GM21576 (cell line): ENCODE measurements around the gene CST5.
"Not testable (repeated sequence)": the region's sequence is repeated elsewhere in the genome, so short reads cannot be mapped to it uniquely, and the experiment has no call there.

ENCODE experiments used
- ATAC-seq: cut with Tn5 transposase; IDR thresholded peaks from one replicate; pipeline ENCODE4 v1.9.1; 2021; ENCODE audit warnings: mild to moderate bottlenecking, moderate library complexity; ENCODE audit not compliant: unreplicated experiment

Gene CST5, protein sequence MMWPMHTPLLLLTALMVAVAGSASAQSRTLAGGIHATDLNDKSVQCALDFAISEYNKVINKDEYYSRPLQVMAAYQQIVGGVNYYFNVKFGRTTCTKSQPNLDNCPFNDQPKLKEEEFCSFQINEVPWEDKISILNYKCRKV

DNA sequence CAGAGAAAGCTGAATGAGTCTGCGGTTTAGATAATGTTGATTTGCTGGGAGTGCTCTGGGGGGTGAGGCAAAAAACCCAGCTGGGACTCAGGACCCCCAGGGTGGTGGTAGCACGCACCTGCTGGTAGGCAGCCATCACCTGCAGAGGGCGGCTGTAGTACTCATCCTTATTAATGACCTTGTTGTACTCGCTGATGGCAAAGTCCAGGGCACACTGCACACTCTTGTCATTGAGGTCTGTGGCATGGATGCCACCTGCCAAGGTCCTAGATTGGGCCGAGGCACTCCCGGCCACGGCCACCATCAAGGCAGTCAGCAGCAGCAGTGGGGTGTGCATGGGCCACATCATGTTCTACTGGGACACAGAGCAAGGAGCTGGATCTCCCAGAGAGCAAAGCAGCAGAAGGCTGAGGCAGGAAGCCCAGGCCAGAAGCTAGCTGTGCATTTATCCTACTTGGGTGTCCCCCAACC, at the start of gene CST5:
Gene CST5 (minus strand): TSS at position 421 of the 471 bp plus-strand sequence. CDS start 72 bp downstream, at position 349.
- ATAC-seq: no peak

DNA sequence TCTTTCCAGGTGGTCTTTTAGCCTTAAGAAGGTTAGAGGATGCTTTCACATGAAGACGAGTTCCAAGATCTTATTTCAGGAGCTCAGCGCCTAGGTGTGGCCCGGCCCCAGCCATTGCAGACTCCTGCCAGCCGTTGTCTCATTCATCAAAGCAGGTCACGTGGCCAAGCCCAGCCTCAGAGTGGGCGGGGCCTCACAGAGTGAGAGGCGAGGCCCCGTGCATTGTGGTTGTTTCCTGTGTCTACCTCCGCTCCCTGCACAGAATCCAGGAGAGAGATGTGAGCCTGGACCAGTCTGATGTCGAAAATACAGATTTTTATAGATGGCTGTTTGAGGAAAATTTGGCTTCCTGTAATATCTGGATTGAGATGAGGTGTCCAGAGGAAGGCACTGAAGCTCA, 49.2 kb upstream of the CST5 start:
- no peak for ATAC-seq

DNA sequence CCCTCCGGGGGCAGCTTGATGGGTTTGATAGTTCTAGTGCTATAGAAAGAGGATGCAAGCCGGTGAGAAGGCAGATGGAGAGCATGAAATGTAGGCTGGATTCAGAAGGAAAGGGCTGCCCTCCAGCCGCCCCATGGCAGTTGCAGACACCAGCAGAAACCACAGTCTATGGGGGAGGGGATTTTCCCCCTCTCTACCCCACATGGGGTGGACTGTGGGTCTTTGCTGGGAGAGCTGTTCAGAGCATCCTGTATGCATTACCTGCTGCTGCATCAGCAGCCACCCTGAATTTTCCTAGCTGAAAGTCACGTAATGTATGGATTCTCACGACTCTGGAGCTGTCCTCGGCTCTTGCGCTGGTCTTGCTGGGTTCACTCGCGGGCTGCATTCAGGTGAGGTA, 48.8 kb upstream of the CST5 start:
- ATAC-seq: no peak

DNA sequence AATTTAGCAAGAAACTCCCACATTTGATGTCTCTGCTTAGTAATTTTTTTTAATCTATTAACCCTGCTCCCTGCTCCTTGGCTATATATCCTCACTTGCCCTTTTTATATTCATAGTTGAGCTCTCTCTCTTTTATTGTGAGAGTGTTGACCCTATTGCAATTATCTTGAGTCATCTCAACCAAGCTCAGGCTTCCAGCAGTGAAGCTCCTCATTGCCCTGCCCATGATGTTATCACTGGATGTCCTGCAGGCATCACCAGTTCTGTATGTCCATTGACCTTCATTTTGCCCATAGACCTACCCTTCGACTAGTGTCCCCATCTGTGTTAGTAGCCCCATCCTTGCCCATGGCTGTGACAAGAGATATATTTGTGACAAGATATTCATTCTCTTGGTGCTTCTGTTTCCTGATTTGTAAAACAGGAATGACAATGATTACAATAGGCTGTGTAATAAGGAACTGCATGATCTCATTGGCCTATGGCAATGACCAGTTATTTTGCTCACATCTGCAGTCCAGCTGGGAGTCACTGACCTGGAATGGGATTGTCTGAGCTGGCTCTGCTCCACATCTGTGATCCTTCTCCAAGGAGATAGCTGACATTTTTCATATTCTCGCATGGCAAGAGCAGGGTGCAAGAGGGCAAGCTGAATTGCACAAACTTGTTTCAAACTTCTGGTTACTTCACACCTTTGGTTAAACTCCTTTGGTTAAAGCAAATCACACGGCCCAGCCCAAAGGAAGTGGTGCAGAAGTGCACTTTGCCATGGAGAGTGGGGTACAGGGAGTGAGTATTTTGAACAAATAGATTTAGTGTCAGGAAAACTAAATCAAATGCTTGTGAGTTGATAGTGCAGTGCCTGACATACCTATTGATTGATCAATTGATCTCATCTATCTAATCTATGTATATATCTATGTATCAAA, 47.7 kb upstream of the CST5 start:
- no peak for ATAC-seq

DNA sequence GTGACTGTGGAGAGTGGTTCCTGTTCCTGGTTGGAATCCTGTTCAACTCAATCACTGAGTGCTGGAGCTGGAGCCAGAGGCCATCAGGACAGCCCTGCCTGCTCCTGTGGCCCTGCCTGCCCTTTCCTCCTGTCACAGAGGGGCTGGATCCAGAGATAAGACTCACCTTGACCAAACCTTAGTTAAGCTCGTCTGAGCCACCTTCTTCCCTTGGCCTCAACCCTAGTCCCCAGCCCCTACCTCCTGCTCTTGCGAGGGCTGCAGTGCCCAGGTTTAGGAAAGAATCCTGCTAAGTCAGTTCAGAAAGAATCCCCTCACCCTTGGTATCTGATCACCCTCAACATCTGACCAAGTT, 47.0 kb upstream of the CST5 start:
- ATAC-seq: no peak

DNA sequence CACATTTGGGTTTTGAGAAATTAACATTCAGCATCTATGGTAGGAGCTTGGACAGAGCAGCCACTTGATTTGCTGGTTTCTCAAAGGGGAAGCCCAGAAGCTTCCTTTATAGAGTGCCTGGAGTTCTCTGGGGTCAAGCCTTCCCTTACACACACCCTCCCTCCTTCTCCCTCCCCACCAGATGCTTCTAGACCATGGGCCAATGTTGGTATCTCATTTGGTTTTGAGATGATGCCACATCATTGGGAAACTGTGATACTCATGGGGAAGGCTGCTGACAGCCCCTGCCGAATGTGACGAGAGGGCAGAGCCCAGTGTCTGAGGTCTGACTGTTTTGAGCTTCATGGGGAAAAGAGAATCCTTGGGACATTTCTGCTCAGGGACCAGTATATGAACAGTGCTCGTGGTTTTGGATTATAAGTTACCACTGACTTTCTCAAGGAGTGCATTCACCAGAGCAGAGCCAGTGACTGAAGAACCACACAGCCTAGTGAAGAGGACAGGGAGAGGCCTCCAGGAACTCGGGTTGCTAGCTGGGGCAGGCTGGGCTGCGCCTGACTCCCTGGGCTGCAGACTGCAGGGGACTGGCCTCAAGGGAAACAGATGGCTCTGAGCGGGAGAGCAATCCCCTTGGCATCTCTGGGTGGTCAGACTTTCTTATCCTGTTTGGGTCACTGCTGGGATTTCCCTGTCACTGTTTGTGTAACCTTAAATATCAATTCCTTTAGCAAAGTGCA, 46.4 kb upstream of the CST5 start:
- ATAC-seq: no peak

DNA sequence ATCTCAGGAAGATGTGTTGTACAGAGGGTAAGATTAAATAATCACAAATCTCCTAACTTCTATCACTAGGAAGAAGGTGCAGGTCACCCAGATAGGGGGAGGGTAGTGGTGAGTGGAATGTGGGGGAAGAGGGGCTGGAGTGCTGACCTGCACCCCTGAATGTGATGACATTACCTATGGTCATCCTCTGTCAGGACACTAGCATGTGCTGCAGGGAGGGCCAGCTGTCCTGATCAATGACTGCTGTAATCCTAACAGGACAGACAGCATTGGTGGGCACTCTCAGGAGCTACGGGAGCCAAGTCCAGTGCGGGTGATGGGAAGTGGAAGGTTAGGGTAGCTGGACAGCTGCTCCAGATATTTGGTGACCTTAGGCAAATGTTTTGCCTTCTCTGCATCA, 45.2 kb upstream of the CST5 start:
- ATAC-seq: no peak

DNA sequence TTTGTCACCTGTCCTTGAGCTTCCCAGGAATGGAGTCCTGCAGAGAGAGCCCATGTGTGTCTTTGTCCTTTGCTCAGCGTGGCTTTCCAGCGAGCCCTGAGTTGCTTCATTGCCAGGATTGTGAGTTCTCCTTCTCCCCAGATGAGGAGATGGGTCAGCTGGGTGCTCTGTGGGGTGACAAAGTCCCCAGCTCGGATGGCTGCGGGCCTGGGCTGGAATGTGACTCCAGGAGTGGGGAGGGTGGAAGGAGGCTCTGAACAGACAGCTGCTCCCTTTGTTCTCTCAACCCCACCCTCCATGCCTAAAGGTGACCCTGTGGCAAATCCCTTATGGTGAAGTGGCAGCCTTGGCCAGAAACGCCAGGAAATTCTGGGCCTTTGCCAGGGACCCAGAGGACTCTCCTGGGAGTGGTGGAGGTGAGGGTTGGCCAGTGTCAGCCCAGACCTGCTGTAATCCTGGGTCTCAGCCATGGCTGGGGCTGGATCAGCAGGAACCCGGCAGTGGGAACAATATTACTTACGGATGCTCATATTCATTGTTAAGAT, 44.4 kb upstream of the CST5 start:
- ATAC-seq: no peak

DNA sequence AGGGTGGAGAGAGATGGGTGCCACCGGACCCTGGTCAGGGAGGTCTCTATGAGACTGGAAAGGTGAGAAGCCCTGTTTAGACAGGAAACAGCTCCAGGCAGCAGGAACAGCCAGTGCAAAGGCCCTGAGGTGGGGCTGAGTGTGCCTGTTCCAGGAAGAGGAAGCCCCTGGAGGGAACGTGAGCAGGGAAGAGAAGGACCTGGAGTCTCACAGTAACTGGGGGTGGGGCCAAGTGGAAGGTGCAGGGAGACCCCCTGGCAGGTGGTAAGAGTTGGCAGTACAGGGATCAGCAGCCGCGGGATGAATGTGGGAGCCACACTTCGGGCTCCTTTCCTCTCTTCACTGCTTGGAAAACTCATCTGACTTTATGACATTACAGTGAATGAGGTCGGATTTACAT, 43.8 kb upstream of the CST5 start:
- ATAC-seq: no peak

DNA sequence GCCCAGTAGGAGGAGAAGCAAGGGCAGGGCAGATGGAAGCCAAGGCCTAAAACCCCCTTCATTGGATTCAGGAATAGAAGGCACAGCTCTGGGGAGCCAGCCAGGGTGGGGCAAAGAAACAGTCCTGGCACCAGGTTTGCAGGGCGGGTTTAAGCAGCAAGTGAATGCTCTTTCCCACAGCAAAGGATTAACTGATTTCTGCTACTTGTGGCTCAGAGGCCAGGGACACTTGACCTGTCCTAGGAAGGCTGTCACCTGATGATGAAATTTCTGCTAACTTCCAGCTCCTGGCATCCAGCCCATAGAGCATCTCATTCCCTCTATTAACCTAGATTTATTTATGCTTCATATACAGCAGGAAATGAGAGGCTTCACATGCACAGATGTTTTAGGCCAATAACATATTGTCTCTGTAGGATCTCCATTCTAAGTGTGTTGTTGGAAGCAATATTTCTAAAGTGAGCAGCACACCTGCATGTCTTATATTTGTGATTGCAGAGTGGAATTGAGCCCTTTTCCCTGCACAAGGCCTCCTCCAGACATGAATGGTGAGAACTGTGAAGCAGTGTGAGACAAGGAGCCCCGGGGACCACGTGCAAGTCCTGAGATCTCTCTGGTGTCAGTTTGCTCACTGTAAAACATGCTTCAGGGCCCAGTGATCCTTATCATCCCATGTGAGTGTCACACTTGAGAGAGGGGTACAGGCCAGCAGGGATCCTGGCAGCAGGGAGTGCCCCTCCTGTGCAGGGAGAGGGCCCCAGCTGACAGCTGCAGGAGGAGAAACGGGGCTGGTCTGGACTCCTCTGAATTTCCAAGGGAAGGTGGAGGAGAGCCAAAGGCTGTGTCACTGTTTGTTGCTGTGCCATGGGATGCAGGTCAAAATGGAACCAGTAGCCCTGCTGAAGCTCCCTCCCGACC, 41.1 kb upstream of the CST5 start:
- no peak for ATAC-seq

DNA sequence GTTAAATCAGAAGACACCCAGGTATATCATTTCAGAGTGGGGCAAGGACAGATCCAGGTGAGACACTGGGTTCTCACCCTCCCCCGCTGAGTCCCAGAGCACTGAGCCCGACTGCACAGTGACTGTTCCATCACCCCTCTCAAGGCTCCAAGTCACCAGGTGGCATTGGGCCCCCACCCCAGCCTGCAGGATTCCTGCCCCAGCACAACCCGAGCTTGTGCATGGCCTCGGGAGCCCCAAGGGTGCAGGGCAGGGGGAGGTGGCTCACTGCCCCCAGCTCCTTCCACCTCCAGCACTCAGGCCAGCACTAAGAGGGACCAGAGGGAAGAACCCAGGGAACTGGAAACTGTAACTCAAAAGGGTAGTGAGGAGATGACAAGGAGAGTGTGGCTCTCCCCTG, 39.3 kb upstream of the CST5 start:
- no peak for ATAC-seq

DNA sequence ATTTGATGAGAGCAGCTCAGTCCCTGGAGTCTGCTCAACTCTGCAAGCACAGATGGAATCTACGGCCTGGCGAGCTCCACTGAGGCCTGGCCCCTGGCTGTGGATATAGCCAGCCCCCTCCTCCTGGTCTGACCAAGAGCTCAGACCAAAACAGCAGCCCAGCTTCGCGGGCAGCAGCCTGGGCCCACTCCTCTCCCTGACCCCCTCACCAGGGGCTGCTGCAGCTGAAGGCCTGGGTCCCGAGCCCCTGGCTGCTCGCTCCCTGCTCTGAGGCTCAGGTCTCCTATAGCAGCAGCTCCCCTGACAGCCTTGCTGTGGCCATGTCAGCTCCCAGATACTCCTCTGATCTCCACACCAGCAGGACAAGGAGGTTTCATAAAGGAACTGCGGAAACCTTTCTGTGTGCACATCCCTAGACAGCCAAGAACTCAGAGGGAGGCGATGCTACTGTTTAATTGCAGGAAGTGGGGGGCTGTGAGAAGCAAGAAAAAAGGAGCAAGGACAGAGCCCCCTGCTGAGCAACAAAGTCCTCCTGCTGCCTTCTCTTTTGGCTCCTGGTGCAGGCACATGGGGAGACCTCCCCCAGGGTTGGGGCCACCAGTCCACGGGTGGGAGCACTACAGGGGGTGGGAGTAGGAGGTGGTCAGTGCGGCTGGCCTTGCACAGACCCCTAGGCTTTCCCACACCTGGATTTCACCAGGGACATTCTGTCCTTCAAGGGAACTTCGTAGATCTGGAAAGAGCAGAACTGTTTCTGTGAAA, 38.7 kb upstream of the CST5 start:
- no peak for ATAC-seq

DNA sequence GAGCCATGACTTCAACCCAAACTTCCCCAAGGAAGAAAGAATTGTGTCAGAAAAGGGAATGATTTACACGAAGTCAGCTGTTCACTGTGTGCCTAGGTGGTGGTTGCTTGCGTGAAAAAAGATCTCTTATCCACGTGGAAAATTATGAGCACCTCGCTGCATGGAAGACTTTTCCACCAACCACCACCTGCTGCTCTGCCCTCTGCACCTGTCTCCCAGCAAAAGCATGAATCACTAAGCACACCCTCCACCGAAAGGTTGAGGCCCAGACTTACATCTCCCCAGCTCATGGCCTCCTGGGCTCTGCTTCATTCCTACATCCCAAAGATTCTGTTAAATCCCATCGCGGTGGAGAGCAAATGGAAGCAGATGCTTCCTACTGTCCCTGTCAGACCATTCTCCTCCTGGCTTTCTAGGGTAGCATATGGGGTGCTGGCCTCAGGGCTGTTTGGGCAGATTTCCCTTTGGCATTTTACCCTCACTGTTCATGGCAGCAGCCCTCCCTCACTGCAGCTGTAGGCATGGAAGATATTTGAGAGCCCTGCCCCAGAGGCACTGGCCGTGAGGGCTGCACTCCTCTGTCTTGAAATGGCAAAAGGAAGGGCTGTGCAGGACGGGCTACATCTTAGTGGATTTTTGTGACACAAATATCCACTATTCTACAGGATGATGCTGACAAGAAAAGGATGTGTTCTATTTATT, 37.6 kb upstream of the CST5 start:
- no peak for ATAC-seq

DNA sequence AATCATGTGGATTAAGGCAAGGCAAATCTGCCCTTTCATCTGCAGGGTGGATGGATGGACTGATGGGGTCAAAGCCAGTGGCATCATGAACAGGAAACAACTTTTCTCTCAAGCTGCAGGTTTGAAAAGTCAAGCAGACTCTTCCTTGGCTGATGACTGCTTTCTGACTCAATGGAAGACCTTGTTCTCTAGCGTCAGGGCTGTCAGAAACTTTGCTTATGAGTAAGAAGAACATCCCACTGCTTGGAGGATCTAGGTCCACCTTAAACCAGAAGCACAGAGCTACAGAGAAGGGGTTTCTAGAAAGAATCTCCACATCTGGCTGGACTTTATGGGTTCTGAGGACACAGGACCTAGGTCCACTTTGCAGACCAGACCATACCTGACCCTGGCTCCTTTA, 36.3 kb upstream of the CST5 start:
- no peak for ATAC-seq

DNA sequence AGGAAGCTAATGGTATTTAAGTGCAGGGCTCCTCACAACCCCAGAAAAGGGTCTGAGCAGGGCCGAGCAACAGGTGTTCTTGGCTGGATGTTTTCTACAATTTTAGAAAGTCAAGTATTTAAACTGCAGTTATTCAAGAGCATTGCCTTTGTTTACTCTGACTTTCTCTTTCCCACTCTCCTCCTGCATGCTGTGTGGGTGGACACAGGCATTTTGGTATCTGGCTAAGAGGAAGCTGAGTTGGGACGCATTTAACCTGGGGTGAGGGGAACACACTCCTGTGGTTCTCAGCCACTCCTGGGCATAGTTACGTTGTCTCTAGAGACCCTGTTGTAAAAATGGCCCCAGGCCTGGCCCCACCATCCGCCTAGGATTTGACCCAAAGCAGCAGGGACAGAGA, 34.9 kb upstream of the CST5 start:
- ATAC-seq: not testable (repeated sequence)

DNA sequence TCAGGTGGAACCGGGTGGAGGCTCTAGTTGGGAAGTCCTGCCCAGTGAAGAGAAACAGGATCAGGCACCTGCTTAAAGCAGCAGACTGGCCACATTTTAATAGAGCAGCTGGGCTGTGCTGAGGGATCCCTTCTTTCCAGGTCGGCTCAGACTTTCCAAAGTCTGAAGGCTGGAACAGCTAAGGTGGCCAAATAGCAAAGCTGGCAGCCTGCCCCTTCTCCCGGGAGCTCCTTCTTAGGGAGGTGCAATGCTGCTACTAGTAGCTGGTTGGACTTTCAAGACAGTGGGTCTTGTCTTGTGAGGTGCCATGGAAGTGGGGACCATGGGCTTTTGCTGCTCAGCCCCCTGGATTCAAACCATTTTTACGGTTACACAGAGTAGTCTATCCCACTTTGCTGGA, 30.7 kb upstream of the CST5 start:
- ATAC-seq: no peak

DNA sequence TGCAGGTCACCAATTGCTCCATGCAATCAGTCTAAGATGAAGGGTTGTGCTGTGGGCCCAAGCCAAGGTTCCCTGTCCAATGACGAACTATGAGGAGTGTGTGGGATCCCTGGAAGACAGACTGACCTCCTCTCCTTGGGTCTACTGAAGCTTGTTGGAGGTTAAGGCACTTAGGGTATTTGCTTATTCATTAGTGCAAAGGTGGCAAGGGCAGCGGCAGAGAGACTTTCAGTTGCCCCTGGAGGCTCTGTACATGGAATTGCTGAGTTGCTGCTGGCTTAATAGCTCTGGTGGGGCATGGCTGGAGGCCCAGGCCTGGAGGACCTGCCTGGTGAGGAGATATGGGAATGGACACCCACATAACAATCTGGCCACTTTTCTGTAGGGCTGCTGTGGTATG, 29.8 kb upstream of the CST5 start:
- ATAC-seq: no peak

DNA sequence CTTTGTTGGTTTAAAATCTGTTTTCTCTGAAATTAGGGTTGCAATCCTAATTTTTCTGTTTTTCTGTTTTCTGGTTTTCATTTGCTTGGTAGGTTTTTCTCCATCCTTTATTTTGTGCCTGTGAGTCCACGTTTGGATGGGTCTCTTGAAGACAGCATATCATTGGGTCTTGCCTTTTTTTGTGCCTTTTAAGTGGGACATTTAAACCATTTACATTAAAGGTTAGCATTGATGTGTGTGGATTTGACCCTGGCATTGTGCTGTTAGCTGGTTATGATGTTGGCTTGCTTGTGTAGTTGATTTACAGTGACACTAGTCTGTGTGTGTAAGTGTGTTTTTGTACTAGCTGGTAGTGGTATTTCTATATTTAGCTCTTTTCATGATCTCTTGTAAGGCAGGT, 28.0 kb upstream of the CST5 start:
- ATAC-seq: no peak

DNA sequence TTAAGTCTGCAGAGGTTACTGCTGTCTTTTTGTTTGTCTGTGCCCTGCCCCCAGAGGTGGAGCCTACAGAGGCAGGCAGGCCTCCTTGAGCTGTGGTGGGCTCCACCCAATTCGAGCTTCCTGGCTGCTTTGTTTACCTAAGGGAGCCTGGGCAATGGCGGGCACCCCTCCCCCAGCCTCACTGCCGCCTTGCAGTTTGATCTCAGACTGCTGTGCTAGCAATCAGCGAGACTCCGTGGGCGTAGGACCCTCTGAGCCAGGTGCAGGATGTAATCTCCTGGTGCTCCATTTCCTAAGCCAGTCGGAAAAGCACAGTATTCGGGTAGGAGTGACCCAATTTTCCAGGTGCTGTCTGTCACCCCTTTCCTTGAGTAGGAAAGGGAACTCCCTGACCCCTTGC, 22.8 kb upstream of the CST5 start:
- not testable (repeated sequence) for ATAC-seq
